SJCRH30 (cell line): ENCODE data around the gene ABCC9. TPM values are rescaled to one million over a fixed set of nuclear protein-coding genes. Genes with fewer than 3 reads are reported as not detected.
"Not testable (repeated sequence)": the region's sequence is repeated elsewhere in the genome, so short reads cannot be mapped to it uniquely, and the experiment has no call there.

ENCODE experiments used
- DNase-seq, 2 experiments: peaks; one replicate each; pipeline ENCODE4 v3.0.0-alpha.2; 2015 to 2020
- H3K27ac ChIP-seq: fragments of 250-450 bp; sonication (Bioruptor Pico); 2 replicates; pipeline ENCODE4 v1.5.1; 2020; ENCODE audit warnings: mild to moderate bottlenecking, moderate library complexity
- H3K27me3 ChIP-seq: fragments of 250-450 bp; sonication (Bioruptor Pico); 2 replicates; pipeline ENCODE4 v1.5.1; 2020; ENCODE audit warnings: mild to moderate bottlenecking, moderate library complexity
- H3K36me3 ChIP-seq: fragments of 250-450 bp; sonication (Bioruptor Pico); 2 replicates; pipeline ENCODE4 v1.5.1; 2020; ENCODE audit warnings: mild to moderate bottlenecking, moderate library complexity
- H3K4me1 ChIP-seq: fragments of 250-450 bp; sonication (Bioruptor Pico); 2 replicates; pipeline ENCODE4 v1.5.1; 2020; ENCODE audit warnings: mild to moderate bottlenecking, moderate library complexity
- H3K4me3 ChIP-seq: fragments of 250-450 bp; sonication (Bioruptor Pico); 2 replicates; pipeline ENCODE4 v1.5.1; 2020; ENCODE audit warnings: mild to moderate bottlenecking, moderate library complexity
- H3K9me3 ChIP-seq: fragments of 250-450 bp; sonication (Bioruptor Pico); replicated peaks from 2 replicates; pipeline ENCODE4 v1.5.1; 2020; ENCODE audit warnings: mild to moderate bottlenecking, moderate library complexity
- total RNA-seq: library from RNA; depleted of rRNA; stranded (reverse); fragments of >200 nt; shearing (Covaris generic); gene quantifications from 2 replicates; pipeline ENCODE4 v1.2.3, GENCODE V29; 2014

ABCC9 gene
- total RNA-seq, 1 experiment from 2014 or later, result 1.2 TPM

DNA sequence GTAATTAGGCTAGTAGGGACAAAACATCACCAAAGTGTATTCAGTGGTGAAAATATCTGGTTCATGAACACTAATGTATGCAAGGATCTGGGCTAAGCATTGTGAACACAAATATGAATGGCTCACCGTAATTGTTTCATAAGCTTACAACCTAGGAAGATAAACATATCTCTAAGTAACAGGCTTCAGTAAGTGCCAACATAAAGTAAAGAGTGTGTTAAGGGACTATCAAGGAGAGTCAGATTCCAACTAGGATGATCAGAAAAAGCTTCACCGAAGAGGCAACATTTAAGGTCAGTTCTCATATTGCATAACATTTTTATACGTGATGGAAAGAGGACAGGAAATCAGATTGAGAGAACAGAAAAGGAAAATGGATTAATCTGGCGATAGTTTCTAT is 29.4 kb downstream of the ABCC9 start:
- DNase-seq, result no peak
- Histone ChIP-seq H3K9me3 (no peaks in the 10 kb centered on the region), H3K4me3 (no peak overlapping the region), H3K27ac (no peak overlapping the region), H3K4me1 (no peaks in the 10 kb centered on the region), H3K36me3 (no peaks in the 10 kb centered on the region), H3K27me3 (no peaks in the 10 kb centered on the region)

- no peak for DNase-seq
- H3K27ac ChIP-seq, result no peak overlapping the region
- no peaks in the 10 kb centered on the region for H3K27me3 ChIP-seq
Observed at GRCh38 chr12:21910657-21911056, 30.6 kb downstream of the ABCC9 start.

DNA sequence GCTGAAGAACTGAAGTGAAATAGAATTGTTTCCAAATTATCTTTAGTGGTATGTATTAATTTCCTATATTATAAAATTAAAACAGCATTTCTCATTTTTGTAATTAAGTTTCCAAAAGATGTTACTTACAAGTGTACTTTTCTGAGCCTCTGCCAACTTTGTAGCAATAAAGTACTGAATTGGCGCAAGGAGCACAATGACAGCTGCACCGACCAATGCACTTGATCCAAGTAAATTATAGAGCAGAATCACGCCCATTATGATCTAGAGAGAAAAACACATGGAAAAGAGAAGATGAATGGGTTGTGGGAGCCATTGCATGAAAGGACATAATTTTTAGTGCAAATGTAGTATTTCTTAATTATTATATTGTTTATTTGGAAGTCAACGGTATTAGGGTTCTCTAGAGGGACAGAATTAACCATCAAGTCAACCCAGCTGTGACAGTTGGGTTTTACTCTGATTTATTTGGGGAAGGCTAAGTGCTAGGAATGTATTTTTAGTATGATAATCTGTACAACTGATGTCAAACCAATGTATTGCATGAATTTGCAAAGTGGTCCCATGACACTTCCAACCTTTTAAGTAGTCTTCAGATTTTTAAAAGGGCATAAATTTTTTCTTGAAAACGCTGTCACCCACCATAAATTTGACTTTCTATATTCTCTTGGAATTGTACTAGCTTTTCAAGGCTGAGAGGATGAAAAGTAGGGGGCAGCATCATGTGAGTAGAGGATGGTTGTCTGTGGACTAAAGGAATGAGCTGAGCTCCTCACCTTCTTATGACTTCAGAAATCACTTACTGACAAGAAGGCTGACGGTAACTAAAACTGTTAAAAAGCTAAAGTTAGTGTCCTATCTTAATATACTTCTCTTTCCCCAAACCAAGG is 33.0 kb downstream of the ABCC9 start:
- no peak for DNase-seq
- Histone ChIP-seq H3K36me3 (no peaks in the 10 kb centered on the region), H3K4me1 (no peaks in the 10 kb centered on the region), H3K9me3 (no peaks in the 10 kb centered on the region), H3K27me3 (no peaks in the 10 kb centered on the region), H3K27ac (no peak overlapping the region), H3K4me3 (no peak overlapping the region)

More at GRCh38 chr12:21910657-21911056, 30.6 kb downstream of the ABCC9 start:
- Histone ChIP-seq H3K9me3 (no peaks in the 10 kb centered on the region), H3K4me1 (no peaks in the 10 kb centered on the region), H3K36me3 (no peaks in the 10 kb centered on the region), H3K4me3 (no peak overlapping the region)

DNA sequence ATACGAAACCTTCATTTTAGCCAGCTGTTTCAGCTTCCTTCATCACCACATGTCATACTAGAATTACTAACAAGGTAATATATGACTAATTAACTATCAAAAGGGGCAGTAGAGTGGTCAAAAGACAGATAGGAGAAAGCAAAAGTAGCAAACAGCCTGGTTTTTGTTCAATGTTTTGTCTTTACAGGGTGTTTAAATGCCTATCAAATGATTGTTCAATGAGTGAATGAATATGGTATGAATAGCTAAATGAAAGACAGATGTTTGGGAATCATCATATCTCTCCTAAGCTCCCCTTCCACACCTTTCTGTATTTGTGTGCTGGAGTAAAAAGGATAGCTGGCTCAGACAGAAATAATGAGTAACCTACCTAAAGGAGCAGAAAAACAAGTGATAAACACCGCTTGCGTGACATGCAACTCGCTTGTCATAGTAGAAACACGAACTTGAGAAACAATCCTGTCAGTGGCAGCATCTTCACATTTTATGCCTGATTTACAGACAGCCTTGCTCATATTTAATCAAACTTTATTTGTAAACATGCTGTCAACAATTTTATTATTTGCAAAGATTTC is 34.2 kb downstream of the ABCC9 start:
- Histone ChIP-seq H3K9me3 (no peaks in the 10 kb centered on the region), H3K27me3 (no peaks in the 10 kb centered on the region), H3K27ac (no peak overlapping the region), H3K36me3 (no peaks in the 10 kb centered on the region), H3K4me1 (no peaks in the 10 kb centered on the region), H3K4me3 (no peak overlapping the region)
- DNase-seq, result no peak

GRCh38 chr12:21899532-21899931 is 41.7 kb downstream of the ABCC9 start:
- H3K27ac ChIP-seq, H3K4me3 ChIP-seq, H3K9me3 ChIP-seq, H3K4me1 ChIP-seq, DNase-seq, H3K27me3 ChIP-seq, H3K36me3 ChIP-seq: not testable (repeated sequence)

GRCh38 chr12:21895651-21896050 is 45.6 kb downstream of the ABCC9 start:
- no peak overlapping the region for H3K27ac ChIP-seq
- H3K27me3 ChIP-seq, result no peaks in the 10 kb centered on the region; the same call in 1 of the 2 replicates
- H3K4me3 ChIP-seq, result no peak overlapping the region
- H3K4me1 ChIP-seq, result no peaks in the 10 kb centered on the region
- H3K36me3 ChIP-seq, result no peaks in the 10 kb centered on the region
- H3K9me3 ChIP-seq, result no peaks in the 10 kb centered on the region
- DNase-seq, result no peak

DNA sequence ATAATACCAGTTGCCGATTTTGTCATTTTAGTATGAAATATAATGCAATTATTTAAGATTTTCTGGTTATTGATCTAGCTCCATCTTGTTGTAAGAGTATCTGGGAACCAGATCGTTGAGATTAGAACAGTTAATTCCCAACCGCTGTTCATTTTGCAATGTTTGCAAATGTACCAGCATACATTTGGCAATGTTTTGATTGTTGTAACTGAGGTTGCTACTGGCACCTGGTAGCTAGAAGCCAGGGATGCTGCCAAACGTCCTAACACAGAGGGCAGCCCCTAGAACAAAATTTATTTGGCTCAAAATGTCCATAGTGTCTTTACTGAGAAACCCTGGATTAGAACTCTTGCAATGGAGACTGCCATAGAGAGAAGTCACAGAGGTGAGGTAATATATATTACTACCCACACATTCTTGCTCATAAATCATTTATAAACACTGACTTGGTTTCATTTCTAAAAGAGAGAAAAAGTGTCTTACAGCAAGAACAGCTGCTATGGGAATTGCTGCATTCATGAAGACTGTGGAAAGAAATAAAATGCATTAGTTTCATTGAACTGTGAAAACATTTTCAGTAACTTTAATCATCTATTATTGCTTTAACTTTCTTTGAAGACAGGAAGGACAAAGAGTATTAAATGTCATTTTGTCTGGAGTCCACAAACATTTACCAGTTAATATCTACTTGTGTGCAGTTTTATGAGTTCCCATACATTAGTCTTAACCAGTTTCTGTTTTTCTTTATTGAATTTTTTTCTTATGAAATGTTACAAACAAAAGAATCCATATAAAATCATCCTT is 46.2 kb downstream of the ABCC9 start:
- H3K4me1 ChIP-seq, result no peaks in the 10 kb centered on the region
- H3K4me3 ChIP-seq, result no peak overlapping the region
- no peak overlapping the region for H3K27ac ChIP-seq
- no peak for DNase-seq
- H3K36me3 ChIP-seq, result no peaks in the 10 kb centered on the region
- no peaks in the 10 kb centered on the region; the same call in 1 of the 2 replicates for H3K27me3 ChIP-seq
- H3K9me3 ChIP-seq, result no peaks in the 10 kb centered on the region

DNA sequence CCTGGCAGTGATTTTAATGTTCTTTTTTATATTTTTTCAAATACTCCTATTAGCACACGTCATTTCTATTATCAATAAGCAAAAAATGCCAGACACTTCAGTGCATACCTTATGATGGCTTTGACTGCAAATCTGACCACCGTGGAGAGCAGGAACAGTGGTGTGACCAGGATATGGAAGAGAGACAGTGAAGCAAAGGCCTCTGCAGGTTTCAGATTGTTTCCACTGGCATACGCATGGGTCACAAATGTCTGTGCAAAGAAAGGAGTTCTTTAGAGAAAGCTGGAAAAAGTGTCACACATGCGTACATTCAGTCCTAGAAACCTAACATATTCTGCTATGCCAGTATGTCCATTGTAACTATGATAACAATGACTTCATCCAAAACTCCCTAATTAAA is 47.3 kb downstream of the ABCC9 start:
- no peaks in the 10 kb centered on the region; the same call in 1 of the 2 replicates for H3K27me3 ChIP-seq
- no peak for DNase-seq
- H3K27ac ChIP-seq, result no peak overlapping the region
- no peaks in the 10 kb centered on the region for H3K36me3 ChIP-seq
- no peaks in the 10 kb centered on the region for H3K4me1 ChIP-seq
- no peak overlapping the region for H3K4me3 ChIP-seq
- H3K9me3 ChIP-seq, result no peaks in the 10 kb centered on the region

DNA sequence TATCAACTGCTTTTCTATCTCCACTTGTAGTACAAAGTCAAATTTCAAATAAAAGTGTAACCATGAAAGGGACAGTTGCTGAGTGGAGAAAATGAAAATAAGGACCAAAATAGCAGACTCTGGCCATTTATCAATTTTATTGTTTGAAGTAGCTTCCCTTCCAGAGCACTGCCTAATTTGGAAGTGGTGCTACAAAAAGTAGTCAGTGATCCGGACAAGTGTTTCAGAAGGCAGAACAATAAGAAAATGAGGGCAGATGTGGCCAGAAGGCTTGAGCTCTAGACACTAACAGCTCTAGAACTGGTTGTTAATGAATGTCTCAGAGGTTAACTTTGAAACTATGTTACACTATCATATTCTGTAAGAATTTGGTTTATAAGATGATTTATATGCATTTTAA is 48.9 kb downstream of the ABCC9 start:
- Histone ChIP-seq H3K36me3 (no peaks in the 10 kb centered on the region), H3K4me3 (no peak overlapping the region), H3K9me3 (no peaks in the 10 kb centered on the region), H3K4me1 (no peaks in the 10 kb centered on the region), H3K27me3 (no peaks in the 10 kb centered on the region; the same call in 1 of the 2 replicates), H3K27ac (no peak overlapping the region)
- no peak for DNase-seq

GRCh38 chr12:21891751-21892217 is 49.4 kb downstream of the ABCC9 start:
- DNase-seq, result no peak
- Histone ChIP-seq H3K36me3 (no peaks in the 10 kb centered on the region), H3K4me3 (no peak overlapping the region), H3K9me3 (no peaks in the 10 kb centered on the region), H3K27me3 (no peaks in the 10 kb centered on the region; the same call in 1 of the 2 replicates), H3K27ac (no peak overlapping the region), H3K4me1 (no peaks in the 10 kb centered on the region)

- DNase-seq, result no peak
- Histone ChIP-seq H3K9me3 (no peaks in the 10 kb centered on the region), H3K27ac (no peak overlapping the region), H3K27me3 (no peaks in the 10 kb centered on the region; the same call in 1 of the 2 replicates), H3K36me3 (no peaks in the 10 kb centered on the region), H3K4me1 (no peaks in the 10 kb centered on the region), H3K4me3 (no peak overlapping the region)
Observed at GRCh38 chr12:21888276-21888863, 52.9 kb downstream of the ABCC9 start.

- Histone ChIP-seq H3K27me3 (no peaks in the 10 kb centered on the region), H3K4me3 (no peak overlapping the region), H3K27ac (no peak overlapping the region), H3K4me1 (no peaks in the 10 kb centered on the region), H3K36me3 (no peaks in the 10 kb centered on the region), H3K9me3 (no peaks in the 10 kb centered on the region)
- DNase-seq, result no peak
Observed at GRCh38 chr12:21884936-21885335, 56.3 kb downstream of the ABCC9 start.

- H3K9me3 ChIP-seq, result no peaks in the 10 kb centered on the region
- no peaks in the 10 kb centered on the region for H3K4me1 ChIP-seq
- H3K36me3 ChIP-seq, result no peaks in the 10 kb centered on the region
- DNase-seq, result no peak
- no peak overlapping the region for H3K27ac ChIP-seq
- H3K4me3 ChIP-seq, result no peak overlapping the region
- H3K27me3 ChIP-seq, result no peaks in the 10 kb centered on the region
Observed at GRCh38 chr12:21882635-21883034, 58.6 kb downstream of the ABCC9 start.

- no peak for DNase-seq
- no peaks in the 10 kb centered on the region for H3K9me3 ChIP-seq
- no peaks in the 10 kb centered on the region for H3K27me3 ChIP-seq
- H3K4me3 ChIP-seq, result no peak overlapping the region
- H3K36me3 ChIP-seq, result no peaks in the 10 kb centered on the region
- H3K4me1 ChIP-seq, result no peaks in the 10 kb centered on the region
- H3K27ac ChIP-seq, result no peak overlapping the region
Observed at GRCh38 chr12:21881965-21882364, 59.3 kb downstream of the ABCC9 start.
